PFSK-1 (cell line): ENCODE measurements around the gene NLGN3.

Source experiments
- FOXP2 ChIP-seq: optimal IDR thresholded peaks from 2 replicates; pipeline ENCODE3; 2011; ENCODE audit warnings: borderline replicate concordance, control low read depth, inconsistent platforms; ENCODE audit not compliant: insufficient read depth; ENCODE audit errors: extremely low read length, extremely low read depth
- POLR2AphosphoS5 ChIP-seq: IDR thresholded peaks from 2 replicates; pipeline ENCODE4 v1.6.1; 2012; ENCODE audit warnings: low read depth, mild to moderate bottlenecking, control low read depth, low read length, moderate library complexity
- REST ChIP-seq, 2 experiments: IDR thresholded peaks; 2 replicates each; pipeline versions ENCODE4 v1.6.1 to v1.8.0; 2011 to 2012; ENCODE audit warnings: low read depth in 2 of 2, low read length in 2 of 2, control low read depth in 1 of 2, inconsistent platforms in 1 of 2, mild to moderate bottlenecking in 1 of 2, moderate library complexity in 1 of 2; ENCODE audit not compliant: insufficient read depth in 1 of 2
- SIN3A ChIP-seq: IDR thresholded peaks from 2 replicates; pipeline ENCODE4 v1.6.1; 2012; ENCODE audit warnings: mild to moderate bottlenecking, low read length, moderate library complexity, borderline replicate concordance; ENCODE audit not compliant: insufficient read depth
- TAF1 ChIP-seq: IDR thresholded peaks from 2 replicates; pipeline ENCODE4 v1.6.1; 2012; ENCODE audit warnings: low read length, control low read depth, borderline replicate concordance; ENCODE audit not compliant: insufficient read depth

NLGN3 gene

GRCh38 chrX:71107762-71108360 lies 36.8 kb upstream of the NLGN3 start:
- no peak for TF ChIP-seq REST (IDR thresholded peaks at IDR 0.05; ENCODE audit: insufficient read depth in 1 of 2, low read depth in 2 of 2, low read length in 2 of 2)
- no peak for TF ChIP-seq TAF1
- no peak for TF ChIP-seq FOXP2
- TF ChIP-seq POLR2AphosphoS5: no peak
- no peak for TF ChIP-seq SIN3A

- no peak for TF ChIP-seq REST (IDR thresholded peaks at IDR 0.05; ENCODE audit: insufficient read depth in 1 of 2, low read depth in 2 of 2, low read length in 2 of 2)
- TF ChIP-seq SIN3A: no peak
- TF ChIP-seq POLR2AphosphoS5: no peak
- TF ChIP-seq TAF1: no peak
- no peak for TF ChIP-seq FOXP2
Observed at GRCh38 chrX:71109051-71109450, 35.6 kb upstream of the NLGN3 start.

- TF ChIP-seq REST (IDR thresholded peaks at IDR 0.05; ENCODE audit: insufficient read depth in 1 of 2, low read depth in 2 of 2, low read length in 2 of 2) (no peak), FOXP2 (no peak), SIN3A (no peak), TAF1 (no peak), POLR2AphosphoS5 (no peak)
Observed at GRCh38 chrX:71111141-71111843, 33.3 kb upstream of the NLGN3 start, which contains the start of gene IL2RG. IL2RG (minus strand) TSS chrX:71111577; CDS start chrX:71111539, 38 bp downstream.

- TF ChIP-seq FOXP2: no peak
- TF ChIP-seq SIN3A: no peak
- no peak for TF ChIP-seq POLR2AphosphoS5
- no peak for TF ChIP-seq REST (IDR thresholded peaks at IDR 0.05; ENCODE audit: insufficient read depth in 1 of 2, low read depth in 2 of 2, low read length in 2 of 2)
- TF ChIP-seq TAF1: no peak
Observed at GRCh38 chrX:71111921-71112431, 32.7 kb upstream of the NLGN3 start.
